ENCODE data around the gene PSMA5. TPM values are rescaled to one million over a fixed set of nuclear protein-coding genes. Genes with fewer than 3 reads are reported as not detected.

The PSMA5 gene
- total RNA-seq, 2 donors from 2014 or later: 48.6 to 53.1 TPM

- Mint-ChIP-seq H3K4me3 (no peak overlapping the region), H3K27ac (no peak overlapping the region), H3K4me1 (peaks cover 7% of the 10 kb centered on the region), H3K27me3 (peaks cover 62% of the 10 kb centered on the region), H3K36me3 (ENCODE audit: low read depth) (no peaks in the 10 kb centered on the region)
- DNase-seq (no peak), ATAC-seq (no peak)
- H3K9me3 ChIP-seq (ENCODE audit: control insufficient read depth, low read length, poor library complexity, severe bottlenecking): no peaks in the 10 kb centered on the region
Measured at GRCh38 chr1:109367626-109368025, 58.6 kb downstream of the PSMA5 start.

DNA sequence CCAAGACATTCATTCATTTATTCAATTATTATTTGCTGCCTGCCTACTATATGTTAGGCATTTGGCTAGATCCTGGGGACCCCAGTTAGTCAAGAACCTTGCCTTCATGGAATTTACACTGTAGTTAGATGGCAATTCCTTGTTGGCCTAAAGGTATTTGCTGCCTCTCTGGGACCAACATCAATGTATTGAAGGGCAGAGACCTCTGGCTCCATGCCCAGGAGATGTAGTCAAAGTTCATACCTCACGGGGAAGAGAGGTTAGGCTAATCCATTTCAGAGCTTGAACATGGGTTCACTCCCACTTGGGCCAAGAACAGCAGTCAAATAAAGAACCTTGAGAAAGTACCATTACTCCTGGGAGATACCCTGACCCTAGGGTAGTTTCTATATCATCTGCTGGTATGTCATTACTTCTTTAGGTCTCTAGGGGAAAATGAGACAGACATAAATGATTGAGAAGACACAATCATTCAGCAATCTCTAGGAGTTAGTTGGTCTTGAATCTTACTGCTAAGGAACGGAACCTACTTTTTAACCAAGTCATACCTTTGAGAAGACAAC is 60.5 kb downstream of the PSMA5 start:
- H3K27ac Mint-ChIP-seq: no peak overlapping the region
- ATAC-seq: no peak
- peaks cover 64% of the 10 kb centered on the region for H3K27me3 Mint-ChIP-seq
- H3K36me3 Mint-ChIP-seq (ENCODE audit: low read depth): no peaks in the 10 kb centered on the region
- no peak for DNase-seq
- no peak overlapping the region for H3K4me3 Mint-ChIP-seq
- no peaks in the 10 kb centered on the region for H3K9me3 ChIP-seq (ENCODE audit: control insufficient read depth, low read length, poor library complexity, severe bottlenecking)
- peaks cover 3% of the 10 kb centered on the region for H3K4me1 Mint-ChIP-seq

DNA sequence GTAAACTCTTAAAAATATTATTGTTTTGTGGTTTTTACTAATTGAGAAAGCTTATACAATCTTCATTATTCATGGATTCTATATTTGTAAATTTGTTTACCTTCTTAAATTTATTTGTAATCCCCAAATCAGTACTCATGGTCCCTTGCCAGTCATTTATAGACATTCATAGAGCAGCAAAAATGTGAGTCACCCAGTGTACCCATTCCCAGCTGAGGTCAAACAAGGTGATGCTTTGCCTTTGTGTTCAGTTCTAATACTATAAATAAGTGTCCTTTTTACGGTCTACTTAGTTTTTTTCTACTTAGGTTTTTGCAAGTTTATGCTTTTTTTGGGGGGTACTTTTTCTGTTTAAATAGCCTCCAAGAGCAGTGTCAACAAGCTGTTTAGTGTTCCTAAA is 64.6 kb downstream of the PSMA5 start:
- Mint-ChIP-seq H3K27ac (no peak overlapping the region), H3K27me3 (peaks cover 41% of the 10 kb centered on the region)

GRCh38 chr1:109361069-109361468 is 65.2 kb downstream of the PSMA5 start:
- Mint-ChIP-seq H3K36me3 (ENCODE audit: low read depth) (no peaks in the 10 kb centered on the region), H3K4me1 (no peaks in the 10 kb centered on the region), H3K4me3 (no peak overlapping the region), H3K27ac (no peak overlapping the region), H3K27me3 (peaks cover 35% of the 10 kb centered on the region)
- no peak for ATAC-seq
- H3K9me3 ChIP-seq (ENCODE audit: control insufficient read depth, low read length, poor library complexity, severe bottlenecking): no peaks in the 10 kb centered on the region
- no peak for DNase-seq

More for the DNA sequence above, 64.6 kb downstream of the PSMA5 start:
- no peaks in the 10 kb centered on the region for H3K4me1 Mint-ChIP-seq
- no peaks in the 10 kb centered on the region for H3K36me3 Mint-ChIP-seq (ENCODE audit: low read depth)
- H3K9me3 ChIP-seq (ENCODE audit: control insufficient read depth, low read length, poor library complexity, severe bottlenecking): no peaks in the 10 kb centered on the region
- ATAC-seq: no peak
- no peak for DNase-seq
- no peak overlapping the region for H3K4me3 Mint-ChIP-seq

- no peak for DNase-seq
- Mint-ChIP-seq H3K4me3 (no peak overlapping the region), H3K36me3 (ENCODE audit: low read depth) (peaks cover 2% of the 10 kb centered on the region), H3K4me1 (peaks cover 4% of the 10 kb centered on the region), H3K27me3 (peaks cover 26% of the 10 kb centered on the region), H3K27ac (no peak overlapping the region)
- ATAC-seq: no peak
- H3K9me3 ChIP-seq (ENCODE audit: control insufficient read depth, low read length, poor library complexity, severe bottlenecking): no peaks in the 10 kb centered on the region
Measured at GRCh38 chr1:109357616-109358015, 68.6 kb downstream of the PSMA5 start.

GRCh38 chr1:109356915-109357314 is 69.3 kb downstream of the PSMA5 start:
- Mint-ChIP-seq H3K4me3 (no peak overlapping the region), H3K27ac (no peak overlapping the region), H3K36me3 (ENCODE audit: low read depth) (peaks cover 2% of the 10 kb centered on the region), H3K27me3 (peaks cover 26% of the 10 kb centered on the region), H3K4me1 (peaks cover 4% of the 10 kb centered on the region)
- ATAC-seq (no peak), DNase-seq (no peak)
- H3K9me3 ChIP-seq (ENCODE audit: control insufficient read depth, low read length, poor library complexity, severe bottlenecking): no peaks in the 10 kb centered on the region

DNA sequence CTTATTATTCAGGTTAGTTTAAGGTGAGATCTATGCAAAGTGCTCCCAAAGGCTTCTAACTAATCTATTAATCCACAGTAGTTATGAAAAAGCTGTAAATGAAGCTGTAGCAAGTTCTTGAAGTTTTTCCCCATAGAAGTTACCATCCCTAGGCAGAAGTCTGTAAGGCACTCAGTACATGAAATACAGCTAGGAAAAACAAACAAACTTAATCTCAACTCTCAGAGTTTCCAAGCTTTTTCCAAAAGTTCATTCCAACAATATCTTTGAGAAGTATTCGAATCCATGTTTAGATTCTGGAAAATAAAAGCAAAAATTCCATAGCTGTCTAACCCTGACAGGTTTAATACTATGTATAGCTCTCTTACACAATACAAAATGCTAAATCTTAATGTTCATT is 69.7 kb downstream of the PSMA5 start:
- no peaks in the 10 kb centered on the region for H3K9me3 ChIP-seq (ENCODE audit: control insufficient read depth, low read length, poor library complexity, severe bottlenecking)
- Mint-ChIP-seq H3K4me3 (no peak overlapping the region), H3K27ac (no peak overlapping the region), H3K36me3 (ENCODE audit: low read depth) (peaks cover 2% of the 10 kb centered on the region), H3K27me3 (peaks cover 26% of the 10 kb centered on the region), H3K4me1 (peaks cover 4% of the 10 kb centered on the region)
- no peak for DNase-seq
- no peak for ATAC-seq

- H3K9me3 ChIP-seq (ENCODE audit: control insufficient read depth, low read length, poor library complexity, severe bottlenecking): no peaks in the 10 kb centered on the region
- Mint-ChIP-seq H3K4me1 (peaks cover 6% of the 10 kb centered on the region), H3K4me3 (no peak overlapping the region), H3K36me3 (ENCODE audit: low read depth) (peaks cover 2% of the 10 kb centered on the region), H3K27ac (no peak overlapping the region), H3K27me3 (peaks cover 25% of the 10 kb centered on the region)
- DNase-seq: no peak
- no peak for ATAC-seq
Measured at GRCh38 chr1:109354929-109355328, 71.3 kb downstream of the PSMA5 start.

DNA sequence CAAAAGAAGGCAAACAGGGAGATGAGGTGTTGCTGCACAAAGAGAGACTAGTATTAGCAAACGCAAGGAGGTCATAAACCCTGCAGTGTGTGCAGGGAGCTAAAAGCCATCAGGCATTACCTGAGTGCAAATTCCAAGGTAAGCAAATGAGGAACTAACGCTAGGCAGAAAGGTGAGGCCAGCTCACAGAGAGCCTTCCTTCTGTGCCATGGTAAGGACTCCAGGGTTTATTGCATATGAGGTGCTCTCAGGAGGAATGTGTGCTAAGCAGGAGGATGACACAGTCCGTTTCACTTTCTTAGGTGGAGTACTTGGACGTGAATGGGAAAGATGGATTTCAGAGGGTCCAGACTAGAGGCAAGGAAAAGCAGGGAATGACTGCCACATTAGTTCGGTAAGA is 74.8 kb downstream of the PSMA5 start:
- H3K9me3 ChIP-seq (ENCODE audit: control insufficient read depth, low read length, poor library complexity, severe bottlenecking): no peaks in the 10 kb centered on the region
- Mint-ChIP-seq H3K36me3 (ENCODE audit: low read depth) (peaks cover 2% of the 10 kb centered on the region), H3K4me1 (peaks cover 8% of the 10 kb centered on the region), H3K27ac (no peak overlapping the region), H3K4me3 (no peak overlapping the region), H3K27me3 (peaks cover 25% of the 10 kb centered on the region)
- DNase-seq: no peak
- ATAC-seq: no peak

DNA sequence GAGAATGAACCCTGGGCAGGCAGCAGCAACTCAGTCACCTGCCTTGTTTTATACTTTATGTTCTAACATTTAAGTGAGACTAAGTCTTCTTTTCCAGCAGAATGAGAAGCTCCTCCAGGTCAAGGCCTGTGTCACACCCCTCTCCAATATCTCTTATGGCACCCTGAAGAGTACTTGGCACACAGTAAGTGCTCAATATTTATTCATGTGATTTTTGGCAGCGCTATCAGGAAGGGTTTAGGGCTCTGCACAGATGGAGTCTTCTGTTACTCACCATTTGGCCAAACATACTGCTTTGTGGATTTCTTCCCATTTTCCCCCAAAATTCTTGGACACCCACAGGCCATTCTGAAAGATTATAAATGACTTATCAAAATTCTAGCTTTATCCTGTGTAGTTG is 75.6 kb downstream of the PSMA5 start:
- no peak for DNase-seq
- H3K27ac Mint-ChIP-seq: no peak overlapping the region
- H3K4me1 Mint-ChIP-seq: peaks cover 8% of the 10 kb centered on the region
- H3K9me3 ChIP-seq (ENCODE audit: control insufficient read depth, low read length, poor library complexity, severe bottlenecking): no peaks in the 10 kb centered on the region
- H3K4me3 Mint-ChIP-seq: no peak overlapping the region
- H3K27me3 Mint-ChIP-seq: peaks cover 28% of the 10 kb centered on the region
- peaks cover 2% of the 10 kb centered on the region for H3K36me3 Mint-ChIP-seq (ENCODE audit: low read depth)
- ATAC-seq: no peak

GRCh38 chr1:109350182-109350581 is 76.1 kb downstream of the PSMA5 start:
- Mint-ChIP-seq H3K36me3 (ENCODE audit: low read depth) (peaks cover 2% of the 10 kb centered on the region), H3K27ac (no peak overlapping the region), H3K4me1 (peaks cover 8% of the 10 kb centered on the region), H3K4me3 (no peak overlapping the region), H3K27me3 (peaks cover 33% of the 10 kb centered on the region)
- H3K9me3 ChIP-seq (ENCODE audit: control insufficient read depth, low read length, poor library complexity, severe bottlenecking): no peaks in the 10 kb centered on the region
- DNase-seq (no peak), ATAC-seq (no peak)

Other genes starting within 250 kb of the PSMA5 start
- gene SARS1, start 212.5 kb downstream of the PSMA5 start, total RNA-seq: 100 to 1,000 TPM in 1 of 2 donors, 10 to 100 TPM in 1; 90.8 to 120 TPM
- 1 to 10 TPM; 3.2 to 3.3 TPM for gene CELSR2, start 176.9 kb downstream of the PSMA5 start, total RNA-seq
- gene PSRC1, start 143.3 kb downstream of the PSMA5 start, total RNA-seq: 1 to 10 TPM; 1.2 to 1.7 TPM
- gene MYBPHL, start 119.4 kb downstream of the PSMA5 start, total RNA-seq: not detected
- gene SORT1, start 28.5 kb downstream of the PSMA5 start, total RNA-seq: 1 to 10 TPM in 1 of 2 donors, under 1 TPM in 1; 0.57 to 2.6 TPM
- gene SYPL2, start 40.1 kb upstream of the PSMA5 start, total RNA-seq: not detected
- 10 to 100 TPM; 14.3 to 16.0 TPM for gene ATXN7L2, start 57.5 kb upstream of the PSMA5 start, total RNA-seq
- 10 to 100 TPM; 21.0 to 23.5 TPM for gene CYB561D1, start 67.6 kb upstream of the PSMA5 start, total RNA-seq
- 1 to 10 TPM; 6.2 to 8.0 TPM for gene AMIGO1, start 83.3 kb upstream of the PSMA5 start, total RNA-seq
- gene GPR61, start 113.4 kb upstream of the PSMA5 start, total RNA-seq: under 1 TPM; 0.20 to 0.65 TPM
- 1 to 10 TPM; 7.8 to 8.8 TPM for gene GNAI3, start 122.2 kb upstream of the PSMA5 start, total RNA-seq
- not detected for gene GNAT2, start 193.2 kb upstream of the PSMA5 start, total RNA-seq
- 100 to 1,000 TPM; 471 to 552 TPM for gene AMPD2, start 193.4 kb upstream of the PSMA5 start, total RNA-seq
- gene GSTM4, start 229.7 kb upstream of the PSMA5 start, total RNA-seq: 10 to 100 TPM; 17.0 to 18.0 TPM
- 100 to 1,000 TPM in 1 of 2 donors, 10 to 100 TPM in 1; 44.0 to 117 TPM for gene GSTM2, start 241.6 kb upstream of the PSMA5 start, total RNA-seq